ENCODE measurements around the gene CEACAM16. TPM values are rescaled to one million over a fixed set of nuclear protein-coding genes. Genes with fewer than 3 reads are reported as not detected.

CEACAM16 gene
- total RNA-seq, 2 donors from 2014 or later, result not detected

GRCh38 chr19:44697670-44698034 is 1.3 kb upstream of the CEACAM16 start:
- H3K36me3 Mint-ChIP-seq (ENCODE audit: low read depth), result no peaks in the 10 kb centered on the region
- no peak overlapping the region for H3K27ac Mint-ChIP-seq
- DNase-seq, result no peak
- Histone ChIP-seq H3K9me3 (ENCODE audit: control insufficient read depth, low read length) (no peaks in the 10 kb centered on the region), H3K9ac (ENCODE audit: extremely low read depth, low read length, poor library complexity, severe bottlenecking) (no peak overlapping the region), H3K27ac (ENCODE audit: low read depth, low read length) (no peak overlapping the region), H3K4me1 (ENCODE audit: control insufficient read depth, insufficient read depth, low read length) (no peaks in the 10 kb centered on the region), H3K36me3 (ENCODE audit: control insufficient read depth, insufficient read depth, low read length) (no peaks in the 10 kb centered on the region), H3K27me3 (ENCODE audit: control insufficient read depth, insufficient read depth, low read length, poor library complexity, severe bottlenecking) (no peaks in the 10 kb centered on the region), H3K4me3 (ENCODE audit: low read length) (no peak overlapping the region)
- H3K4me1 Mint-ChIP-seq, result peaks cover 5% of the 10 kb centered on the region
- no peak for TF ChIP-seq CTCF (conservative IDR thresholded peaks at IDR 0.05)
- 88 to 90% methylated on average over 3 to 4 of the region's 4 CpGs for WGBS, 2 experiments (ENCODE audit: insufficient coverage in 1 of 2, insufficient read length in 1 of 2)
- H3K27me3 Mint-ChIP-seq (ENCODE audit: insufficient read depth), result no peaks in the 10 kb centered on the region
- no peaks in the 10 kb centered on the region for H3K9me3 Mint-ChIP-seq
- H3K4me3 Mint-ChIP-seq, result no peak overlapping the region

- no peaks in the 10 kb centered on the region for H3K27me3 ChIP-seq (ENCODE audit: control insufficient read depth, insufficient read depth, low read length, poor library complexity, severe bottlenecking)
- no peak overlapping the region for H3K27ac Mint-ChIP-seq
- H3K36me3 Mint-ChIP-seq (ENCODE audit: low read depth), result no peaks in the 10 kb centered on the region
Observed at GRCh38 chr19:44700547-44700946, 1.6 kb downstream of the CEACAM16 start.

GRCh38 chr19:44701228-44701627 is 2.3 kb downstream of the CEACAM16 start:
- Histone ChIP-seq H3K27me3 (ENCODE audit: control insufficient read depth, insufficient read depth, low read length, poor library complexity, severe bottlenecking) (no peaks in the 10 kb centered on the region), H3K4me3 (ENCODE audit: low read length) (no peak overlapping the region), H3K4me1 (ENCODE audit: control insufficient read depth, insufficient read depth, low read length) (no peaks in the 10 kb centered on the region), H3K9me3 (ENCODE audit: control insufficient read depth, low read length) (no peaks in the 10 kb centered on the region), H3K36me3 (ENCODE audit: control insufficient read depth, insufficient read depth, low read length) (no peaks in the 10 kb centered on the region), H3K27ac (ENCODE audit: low read depth, low read length) (no peak overlapping the region), H3K9ac (ENCODE audit: extremely low read depth, low read length, poor library complexity, severe bottlenecking) (no peak overlapping the region)
- no peak for TF ChIP-seq CTCF (conservative IDR thresholded peaks at IDR 0.05)
- 90 to 93% methylated on average over 8 to 15 of the region's 15 CpGs for WGBS, 2 experiments (ENCODE audit: insufficient coverage in 1 of 2, insufficient read length in 1 of 2)
- no peaks in the 10 kb centered on the region for H3K36me3 Mint-ChIP-seq (ENCODE audit: low read depth)
- H3K4me3 Mint-ChIP-seq, result no peak overlapping the region
- no peaks in the 10 kb centered on the region for H3K27me3 Mint-ChIP-seq (ENCODE audit: insufficient read depth)
- peaks cover 5% of the 10 kb centered on the region for H3K4me1 Mint-ChIP-seq
- no peak overlapping the region for H3K27ac Mint-ChIP-seq
- no peaks in the 10 kb centered on the region for H3K9me3 Mint-ChIP-seq
- no peak for DNase-seq

More at GRCh38 chr19:44700547-44700946, 1.6 kb downstream of the CEACAM16 start:
- DNase-seq, result no peak
- no peaks in the 10 kb centered on the region for H3K27me3 Mint-ChIP-seq (ENCODE audit: insufficient read depth)
- peaks cover 5% of the 10 kb centered on the region for H3K4me1 Mint-ChIP-seq
- Histone ChIP-seq H3K36me3 (ENCODE audit: control insufficient read depth, insufficient read depth, low read length) (no peaks in the 10 kb centered on the region), H3K4me1 (ENCODE audit: control insufficient read depth, insufficient read depth, low read length) (no peaks in the 10 kb centered on the region), H3K9me3 (ENCODE audit: control insufficient read depth, low read length) (no peaks in the 10 kb centered on the region), H3K4me3 (ENCODE audit: low read length) (no peak overlapping the region), H3K9ac (ENCODE audit: extremely low read depth, low read length, poor library complexity, severe bottlenecking) (no peak overlapping the region), H3K27ac (ENCODE audit: low read depth, low read length) (no peak overlapping the region)
- TF ChIP-seq CTCF (conservative IDR thresholded peaks at IDR 0.05), result no peak
- WGBS, 2 experiments (ENCODE audit: insufficient coverage in 1 of 2, insufficient read length in 1 of 2), result 94 to 98% methylated on average over 3 to 5 of the region's 5 CpGs
- H3K9me3 Mint-ChIP-seq, result no peaks in the 10 kb centered on the region
- no peak overlapping the region for H3K4me3 Mint-ChIP-seq

Data from endodermal cell (in vitro differentiated cells).